ENCODE results near the gene TMOD1. TPM values are rescaled to one million over a fixed set of nuclear protein-coding genes. Genes with fewer than 3 reads are reported as not detected.

TMOD1 gene
- total and polyA plus RNA-seq, 2 experiments from 2014 or later: 0.69 to 4.5 TPM

DNA sequence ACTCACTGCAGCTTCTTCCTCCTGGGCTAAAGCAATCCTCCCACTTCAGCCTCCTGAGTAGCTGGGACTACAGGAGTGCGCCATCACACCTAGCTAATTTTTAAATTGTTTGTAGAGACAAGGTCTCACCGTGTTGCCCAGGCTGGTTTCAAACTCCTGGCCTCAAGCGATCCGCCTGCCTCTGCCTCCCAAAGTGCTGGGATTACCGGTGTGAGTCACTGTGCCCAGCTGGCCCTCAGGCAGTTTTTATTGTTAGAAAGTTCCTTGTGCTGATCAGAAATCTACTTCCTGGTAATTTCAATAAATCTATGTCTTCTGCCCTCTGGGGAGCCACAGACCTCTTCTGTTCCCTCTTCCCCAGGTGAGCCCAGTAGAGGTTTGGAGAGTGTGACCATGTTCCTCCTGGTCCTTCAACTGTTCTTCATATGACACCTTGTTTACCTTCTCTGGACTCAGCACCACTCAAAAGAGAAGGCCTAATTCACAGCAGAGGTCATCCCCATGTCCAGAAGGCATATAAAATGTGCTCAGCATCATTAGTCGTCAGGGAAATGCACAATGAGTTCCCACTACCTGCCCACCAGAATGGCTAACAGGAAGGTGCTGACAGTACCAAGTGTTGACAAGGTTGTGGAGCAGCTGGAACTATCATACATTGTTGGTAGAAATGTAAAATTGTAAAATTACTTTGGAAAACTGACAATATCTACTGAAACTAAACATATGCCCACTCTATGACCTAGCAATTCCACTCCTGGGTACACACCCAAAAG, 10.4 kb downstream of the TMOD1 start:
- Mint-ChIP-seq H3K36me3 (ENCODE audit: low read depth) (no peaks in the 10 kb centered on the region), H3K27ac (no peak overlapping the region), H3K4me3 (no peak overlapping the region), H3K4me1 (peaks cover 9% of the 10 kb centered on the region; the same call in 2 of the 3 replicates), H3K9me3 (no peaks in the 10 kb centered on the region; the same call in 2 of the 3 replicates), H3K27me3 (ENCODE audit: insufficient read depth, low read depth, poor library complexity) (peaks cover 9% of the 10 kb centered on the region)
- Histone ChIP-seq H3K9me2 (ENCODE audit: insufficient read depth) (no peaks in the 10 kb centered on the region), H2AFZ (no peak overlapping the region), H3K4me2 (no peak overlapping the region), H3K27ac (ENCODE audit: low read depth) (no peak overlapping the region), H3K79me2 (replicated peaks; ENCODE audit: insufficient read depth) (no peaks in the 10 kb centered on the region), H4K20me1 (replicated peaks; ENCODE audit: insufficient read depth) (no peaks in the 10 kb centered on the region), H3K4me1 (ENCODE audit: insufficient read depth) (no peaks in the 10 kb centered on the region), H3K27me3 (ENCODE audit: insufficient read depth) (0 out of 2 replicates have a peak, but pooled peaks cover 1% of the 10 kb centered on the region), H3K4me3 (no peak overlapping the region), H3F3A (replicated peaks; ENCODE audit: low read depth) (no peaks in the 10 kb centered on the region), H3K36me3 (ENCODE audit: insufficient read depth) (no peaks in the 10 kb centered on the region)
- no peak for DNase-seq (ENCODE audit: low spot score)
- no peak for ATAC-seq
- TF ChIP-seq, protein P1, sequence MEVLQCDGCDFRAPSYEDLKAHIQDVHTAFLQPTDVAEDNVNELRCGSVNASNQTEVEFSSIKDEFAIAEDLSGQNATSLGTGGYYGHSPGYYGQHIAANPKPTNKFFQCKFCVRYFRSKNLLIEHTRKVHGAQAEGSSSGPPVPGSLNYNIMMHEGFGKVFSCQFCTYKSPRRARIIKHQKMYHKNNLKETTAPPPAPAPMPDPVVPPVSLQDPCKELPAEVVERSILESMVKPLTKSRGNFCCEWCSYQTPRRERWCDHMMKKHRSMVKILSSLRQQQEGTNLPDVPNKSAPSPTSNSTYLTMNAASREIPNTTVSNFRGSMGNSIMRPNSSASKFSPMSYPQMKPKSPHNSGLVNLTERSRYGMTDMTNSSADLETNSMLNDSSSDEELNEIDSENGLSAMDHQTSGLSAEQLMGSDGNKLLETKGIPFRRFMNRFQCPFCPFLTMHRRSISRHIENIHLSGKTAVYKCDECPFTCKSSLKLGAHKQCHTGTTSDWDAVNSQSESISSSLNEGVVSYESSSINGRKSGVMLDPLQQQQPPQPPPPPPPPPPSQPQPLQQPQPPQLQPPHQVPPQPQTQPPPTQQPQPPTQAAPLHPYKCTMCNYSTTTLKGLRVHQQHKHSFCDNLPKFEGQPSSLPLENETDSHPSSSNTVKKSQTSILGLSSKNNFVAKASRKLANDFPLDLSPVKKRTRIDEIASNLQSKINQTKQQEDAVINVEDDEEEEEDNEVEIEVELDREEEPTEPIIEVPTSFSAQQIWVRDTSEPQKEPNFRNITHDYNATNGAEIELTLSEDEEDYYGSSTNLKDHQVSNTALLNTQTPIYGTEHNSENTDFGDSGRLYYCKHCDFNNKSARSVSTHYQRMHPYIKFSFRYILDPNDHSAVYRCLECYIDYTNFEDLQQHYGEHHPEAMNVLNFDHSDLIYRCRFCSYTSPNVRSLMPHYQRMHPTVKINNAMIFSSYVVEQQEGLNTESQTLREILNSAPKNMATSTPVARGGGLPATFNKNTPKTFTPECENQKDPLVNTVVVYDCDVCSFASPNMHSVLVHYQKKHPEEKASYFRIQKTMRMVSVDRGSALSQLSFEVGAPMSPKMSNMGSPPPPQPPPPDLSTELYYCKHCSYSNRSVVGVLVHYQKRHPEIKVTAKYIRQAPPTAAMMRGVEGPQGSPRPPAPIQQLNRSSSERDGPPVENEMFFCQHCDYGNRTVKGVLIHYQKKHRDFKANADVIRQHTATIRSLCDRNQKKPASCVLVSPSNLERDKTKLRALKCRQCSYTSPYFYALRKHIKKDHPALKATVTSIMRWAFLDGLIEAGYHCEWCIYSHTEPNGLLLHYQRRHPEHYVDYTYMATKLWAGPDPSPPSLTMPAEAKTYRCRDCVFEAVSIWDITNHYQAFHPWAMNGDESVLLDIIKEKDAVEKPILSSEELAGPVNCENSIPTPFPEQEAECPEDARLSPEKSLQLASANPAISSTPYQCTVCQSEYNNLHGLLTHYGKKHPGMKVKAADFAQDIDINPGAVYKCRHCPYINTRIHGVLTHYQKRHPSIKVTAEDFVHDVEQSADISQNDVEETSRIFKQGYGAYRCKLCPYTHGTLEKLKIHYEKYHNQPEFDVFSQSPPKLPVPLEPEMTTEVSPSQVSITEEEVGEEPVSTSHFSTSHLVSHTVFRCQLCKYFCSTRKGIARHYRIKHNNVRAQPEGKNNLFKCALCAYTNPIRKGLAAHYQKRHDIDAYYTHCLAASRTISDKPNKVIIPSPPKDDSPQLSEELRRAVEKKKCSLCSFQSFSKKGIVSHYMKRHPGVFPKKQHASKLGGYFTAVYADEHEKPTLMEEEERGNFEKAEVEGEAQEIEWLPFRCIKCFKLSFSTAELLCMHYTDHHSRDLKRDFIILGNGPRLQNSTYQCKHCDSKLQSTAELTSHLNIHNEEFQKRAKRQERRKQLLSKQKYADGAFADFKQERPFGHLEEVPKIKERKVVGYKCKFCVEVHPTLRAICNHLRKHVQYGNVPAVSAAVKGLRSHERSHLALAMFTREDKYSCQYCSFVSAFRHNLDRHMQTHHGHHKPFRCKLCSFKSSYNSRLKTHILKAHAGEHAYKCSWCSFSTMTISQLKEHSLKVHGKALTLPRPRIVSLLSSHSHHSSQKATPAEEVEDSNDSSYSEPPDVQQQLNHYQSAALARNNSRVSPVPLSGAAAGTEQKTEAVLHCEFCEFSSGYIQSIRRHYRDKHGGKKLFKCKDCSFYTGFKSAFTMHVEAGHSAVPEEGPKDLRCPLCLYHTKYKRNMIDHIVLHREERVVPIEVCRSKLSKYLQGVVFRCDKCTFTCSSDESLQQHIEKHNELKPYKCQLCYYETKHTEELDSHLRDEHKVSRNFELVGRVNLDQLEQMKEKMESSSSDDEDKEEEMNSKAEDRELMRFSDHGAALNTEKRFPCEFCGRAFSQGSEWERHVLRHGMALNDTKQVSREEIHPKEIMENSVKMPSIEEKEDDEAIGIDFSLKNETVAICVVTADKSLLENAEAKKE (CRISPR knock-in tag; IDR thresholded peaks at IDR 0.05): no peak
- TF ChIP-seq NANOG (IDR thresholded peaks at IDR 0.05; ENCODE audit: borderline replicate concordance): no peak
- TF ChIP-seq CREB1 (CRISPR knock-in tag; IDR thresholded peaks at IDR 0.05; ENCODE audit: low read depth): no peak
- TF ChIP-seq, protein P2, sequence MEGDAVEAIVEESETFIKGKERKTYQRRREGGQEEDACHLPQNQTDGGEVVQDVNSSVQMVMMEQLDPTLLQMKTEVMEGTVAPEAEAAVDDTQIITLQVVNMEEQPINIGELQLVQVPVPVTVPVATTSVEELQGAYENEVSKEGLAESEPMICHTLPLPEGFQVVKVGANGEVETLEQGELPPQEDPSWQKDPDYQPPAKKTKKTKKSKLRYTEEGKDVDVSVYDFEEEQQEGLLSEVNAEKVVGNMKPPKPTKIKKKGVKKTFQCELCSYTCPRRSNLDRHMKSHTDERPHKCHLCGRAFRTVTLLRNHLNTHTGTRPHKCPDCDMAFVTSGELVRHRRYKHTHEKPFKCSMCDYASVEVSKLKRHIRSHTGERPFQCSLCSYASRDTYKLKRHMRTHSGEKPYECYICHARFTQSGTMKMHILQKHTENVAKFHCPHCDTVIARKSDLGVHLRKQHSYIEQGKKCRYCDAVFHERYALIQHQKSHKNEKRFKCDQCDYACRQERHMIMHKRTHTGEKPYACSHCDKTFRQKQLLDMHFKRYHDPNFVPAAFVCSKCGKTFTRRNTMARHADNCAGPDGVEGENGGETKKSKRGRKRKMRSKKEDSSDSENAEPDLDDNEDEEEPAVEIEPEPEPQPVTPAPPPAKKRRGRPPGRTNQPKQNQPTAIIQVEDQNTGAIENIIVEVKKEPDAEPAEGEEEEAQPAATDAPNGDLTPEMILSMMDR (conservative IDR thresholded peaks at IDR 0.05; ENCODE audit: low read depth in 2 of 2): no peak
- TF ChIP-seq JUNB (IDR thresholded peaks at IDR 0.05; ENCODE audit: unreplicated experiment): no peak
- TF ChIP-seq EZH2phosphoT487 (IDR thresholded peaks at IDR 0.05; ENCODE audit: unreplicated experiment): no peak
- TF ChIP-seq POLR2AphosphoS5 (IDR thresholded peaks at IDR 0.05; ENCODE audit: low read depth): no peak
- TF ChIP-seq, protein P3, sequence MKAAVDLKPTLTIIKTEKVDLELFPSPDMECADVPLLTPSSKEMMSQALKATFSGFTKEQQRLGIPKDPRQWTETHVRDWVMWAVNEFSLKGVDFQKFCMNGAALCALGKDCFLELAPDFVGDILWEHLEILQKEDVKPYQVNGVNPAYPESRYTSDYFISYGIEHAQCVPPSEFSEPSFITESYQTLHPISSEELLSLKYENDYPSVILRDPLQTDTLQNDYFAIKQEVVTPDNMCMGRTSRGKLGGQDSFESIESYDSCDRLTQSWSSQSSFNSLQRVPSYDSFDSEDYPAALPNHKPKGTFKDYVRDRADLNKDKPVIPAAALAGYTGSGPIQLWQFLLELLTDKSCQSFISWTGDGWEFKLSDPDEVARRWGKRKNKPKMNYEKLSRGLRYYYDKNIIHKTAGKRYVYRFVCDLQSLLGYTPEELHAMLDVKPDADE (IDR thresholded peaks at IDR 0.05): no peak
- TF ChIP-seq ZNF114 (CRISPR knock-in tag; IDR thresholded peaks at IDR 0.05): no peak

All from GM23338 (cell line).